ENCODE data around the gene FYTTD1.

The FYTTD1 gene

DNA sequence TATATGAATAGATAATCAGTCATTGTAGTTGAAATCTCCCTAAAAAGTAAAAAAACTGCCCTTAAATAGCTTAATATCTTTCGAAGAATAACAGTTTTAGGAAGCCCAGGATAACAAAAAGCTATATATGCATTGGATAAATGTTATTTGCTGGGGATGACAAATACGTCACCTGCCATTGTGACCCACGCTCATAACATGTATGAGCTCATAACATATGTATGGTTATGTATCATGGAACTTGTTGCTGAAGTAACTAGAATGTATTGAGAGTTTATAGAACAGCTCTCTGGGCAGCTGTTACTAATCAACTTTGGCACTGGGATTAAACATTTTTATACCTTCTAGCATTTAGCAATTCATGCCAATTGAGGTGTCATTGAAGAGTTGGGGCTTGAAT is 39.6 kb downstream of the FYTTD1 start:
- peaks cover 6% of the 10 kb centered on the region for H3K36me3 ChIP-seq (ENCODE audit: insufficient read depth, low read length)
- H3K9me3 ChIP-seq (ENCODE audit: low read length) = no peaks in the 10 kb centered on the region
- no peaks in the 10 kb centered on the region for H3K27me3 ChIP-seq (ENCODE audit: insufficient read depth, low read length)
- H3K4me1 ChIP-seq (ENCODE audit: insufficient read depth, low read length) = peaks cover 7% of the 10 kb centered on the region
- H2AFZ ChIP-seq (ENCODE audit: low read depth, low read length) = no peak overlapping the region
- H3K4me3 ChIP-seq (ENCODE audit: low read length) = no peak overlapping the region

GRCh38 chr3:197790033-197790432 is 40.4 kb downstream of the FYTTD1 start:
- H2AFZ ChIP-seq (ENCODE audit: low read depth, low read length) = no peak overlapping the region
- H3K36me3 ChIP-seq (ENCODE audit: insufficient read depth, low read length) = peaks cover 5% of the 10 kb centered on the region
- H3K4me1 ChIP-seq (ENCODE audit: insufficient read depth, low read length) = peaks cover 7% of the 10 kb centered on the region
- H3K27me3 ChIP-seq (ENCODE audit: insufficient read depth, low read length) = no peaks in the 10 kb centered on the region
- H3K4me3 ChIP-seq (ENCODE audit: low read length) = no peak overlapping the region
- no peaks in the 10 kb centered on the region for H3K9me3 ChIP-seq (ENCODE audit: low read length)

GRCh38 chr3:197791113-197791891 is 41.6 kb downstream of the FYTTD1 start, which contains the start of gene LRCH3:
Gene LRCH3 (plus strand): TSS chr3:197791254. CDS start chr3:197791279, 25 bp downstream.
- Histone ChIP-seq H3K4me3 (ENCODE audit: low read length) (peak within 1 kb of the TSS; percentile 84), H3K27me3 (ENCODE audit: insufficient read depth, low read length) (no peaks in the 10 kb centered on the region), H3K9me3 (ENCODE audit: low read length) (no peaks in the 10 kb centered on the region), H3K4me1 (ENCODE audit: insufficient read depth, low read length) (peaks cover 7% of the 10 kb centered on the region), H2AFZ (ENCODE audit: low read depth, low read length) (peak within 1 kb of the TSS; percentile 80), H3K36me3 (ENCODE audit: insufficient read depth, low read length) (peaks cover 3% of the 10 kb centered on the region)

DNA sequence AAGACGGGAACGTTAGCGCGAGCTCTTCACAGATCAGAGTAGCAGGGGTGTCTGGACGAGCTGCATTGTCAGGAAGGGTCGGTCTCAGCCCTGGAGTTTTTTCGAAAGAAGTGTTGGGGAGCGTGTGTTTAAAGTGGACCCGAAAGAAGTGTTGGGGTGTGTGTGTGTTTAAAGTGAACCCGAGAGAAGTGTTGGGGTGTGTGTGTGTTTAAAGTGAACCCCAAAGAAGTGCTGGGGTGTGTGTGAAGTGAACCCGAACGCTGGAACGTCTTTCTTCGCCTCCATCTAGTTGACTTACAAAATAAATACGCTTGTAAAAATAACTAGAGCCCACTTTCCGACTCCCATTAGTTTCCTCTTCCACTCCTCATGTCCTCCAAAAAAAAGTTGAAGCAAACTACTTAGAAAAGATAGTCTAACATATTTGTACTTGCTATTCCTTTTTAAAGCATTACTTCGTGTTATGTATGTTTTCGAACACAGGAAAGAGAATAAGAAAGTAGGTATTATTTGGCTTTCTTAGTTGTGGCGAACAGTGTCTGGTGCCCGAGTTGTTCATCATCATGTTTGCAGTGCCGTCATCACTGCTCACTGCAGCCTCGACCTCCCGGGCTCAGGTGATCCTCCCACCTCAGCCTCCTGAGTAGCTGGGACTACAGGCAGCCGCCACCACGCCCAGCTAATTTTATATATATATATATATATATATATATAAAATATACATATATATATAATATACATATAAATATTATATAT is 42.4 kb downstream of the FYTTD1 start:
- no peaks in the 10 kb centered on the region for H3K27me3 ChIP-seq (ENCODE audit: insufficient read depth, low read length)
- H3K36me3 ChIP-seq (ENCODE audit: insufficient read depth, low read length) = peaks cover 3% of the 10 kb centered on the region
- H3K4me1 ChIP-seq (ENCODE audit: insufficient read depth, low read length) = peaks cover 7% of the 10 kb centered on the region
- H3K9me3 ChIP-seq (ENCODE audit: low read length) = no peaks in the 10 kb centered on the region
- peak overlapping the region; percentile 84 for H3K4me3 ChIP-seq (ENCODE audit: low read length)
- H2AFZ ChIP-seq (ENCODE audit: low read depth, low read length) = peak overlapping the region; percentile 80

DNA sequence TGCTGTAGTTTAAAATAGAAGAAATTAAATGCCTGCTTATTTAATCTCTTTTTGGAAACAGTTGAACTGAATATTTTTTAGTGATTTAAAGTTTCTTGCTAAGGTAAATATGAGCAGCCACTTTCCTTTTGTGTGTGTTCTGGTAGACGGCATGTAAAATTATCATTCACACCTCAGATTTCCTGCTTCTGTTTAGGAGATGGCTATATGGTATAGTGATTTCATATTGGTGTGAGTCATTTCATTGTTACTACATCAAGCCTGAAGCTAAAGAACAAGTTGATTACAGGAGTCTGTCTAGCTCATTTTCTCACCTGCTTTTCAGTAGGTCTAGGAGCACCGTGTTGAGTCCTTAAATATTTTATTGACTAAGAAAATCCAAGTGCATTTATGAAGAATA is 43.6 kb downstream of the FYTTD1 start:
- Histone ChIP-seq H3K4me1 (ENCODE audit: insufficient read depth, low read length) (peaks cover 7% of the 10 kb centered on the region), H3K36me3 (ENCODE audit: insufficient read depth, low read length) (no peaks in the 10 kb centered on the region), H3K4me3 (ENCODE audit: low read length) (peak overlapping the region; percentile 11), H2AFZ (ENCODE audit: low read depth, low read length) (no peak overlapping the region), H3K27me3 (ENCODE audit: insufficient read depth, low read length) (no peaks in the 10 kb centered on the region), H3K9me3 (ENCODE audit: low read length) (no peaks in the 10 kb centered on the region)

DNA sequence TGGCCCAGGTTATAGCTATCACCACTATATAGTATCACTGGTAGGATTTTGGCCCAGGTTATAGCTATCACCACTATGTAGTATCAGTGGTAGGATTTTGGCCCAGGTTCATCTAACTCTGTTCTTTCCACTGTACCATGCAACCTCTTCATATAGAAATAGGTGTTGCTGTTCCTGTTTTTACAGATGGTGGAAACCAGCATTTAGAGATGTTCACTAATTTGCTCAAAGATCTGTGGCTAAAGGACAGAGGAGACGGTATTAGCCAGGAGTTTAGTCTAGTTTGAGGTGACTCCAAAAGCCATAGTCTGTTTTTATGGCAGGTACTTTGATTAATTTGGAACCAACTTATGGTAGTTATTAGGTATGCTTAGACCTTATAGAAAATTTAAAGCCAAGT is 44.4 kb downstream of the FYTTD1 start:
- peaks cover 7% of the 10 kb centered on the region for H3K4me1 ChIP-seq (ENCODE audit: insufficient read depth, low read length)
- no peaks in the 10 kb centered on the region for H3K36me3 ChIP-seq (ENCODE audit: insufficient read depth, low read length)
- no peak overlapping the region for H3K4me3 ChIP-seq (ENCODE audit: low read length)
- no peak overlapping the region for H2AFZ ChIP-seq (ENCODE audit: low read depth, low read length)
- H3K27me3 ChIP-seq (ENCODE audit: insufficient read depth, low read length) = no peaks in the 10 kb centered on the region
- H3K9me3 ChIP-seq (ENCODE audit: low read length) = no peaks in the 10 kb centered on the region

GRCh38 chr3:197795200-197795599 is 45.5 kb downstream of the FYTTD1 start:
- peaks cover 7% of the 10 kb centered on the region for H3K4me1 ChIP-seq (ENCODE audit: insufficient read depth, low read length)
- no peaks in the 10 kb centered on the region for H3K36me3 ChIP-seq (ENCODE audit: insufficient read depth, low read length)
- no peaks in the 10 kb centered on the region for H3K27me3 ChIP-seq (ENCODE audit: insufficient read depth, low read length)
- H3K9me3 ChIP-seq (ENCODE audit: low read length) = no peaks in the 10 kb centered on the region
- no peak overlapping the region for H3K4me3 ChIP-seq (ENCODE audit: low read length)
- H2AFZ ChIP-seq (ENCODE audit: low read depth, low read length) = no peak overlapping the region

DNA sequence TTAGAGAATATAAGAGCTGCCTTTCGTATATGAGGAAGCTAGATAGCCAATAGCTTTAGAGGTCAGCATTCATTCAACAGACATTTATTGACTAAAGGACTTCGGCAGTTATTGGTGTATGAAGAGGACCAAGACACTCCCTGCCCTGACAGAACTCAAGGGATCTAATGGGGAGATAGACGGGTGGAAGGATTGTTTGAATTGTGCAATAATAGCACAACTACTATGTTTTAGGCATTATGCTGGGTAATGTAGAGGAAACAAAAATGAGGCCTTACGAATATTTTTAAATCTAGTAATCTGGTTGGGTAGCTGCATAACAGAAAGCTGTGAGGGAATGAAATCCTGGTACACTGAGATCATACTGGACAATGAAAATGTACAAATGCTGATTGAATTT is 46.4 kb downstream of the FYTTD1 start:
- Histone ChIP-seq H3K4me1 (ENCODE audit: insufficient read depth, low read length) (peaks cover 7% of the 10 kb centered on the region), H3K36me3 (ENCODE audit: insufficient read depth, low read length) (no peaks in the 10 kb centered on the region), H2AFZ (ENCODE audit: low read depth, low read length) (no peak overlapping the region), H3K27me3 (ENCODE audit: insufficient read depth, low read length) (no peaks in the 10 kb centered on the region), H3K4me3 (ENCODE audit: low read length) (no peak overlapping the region), H3K9me3 (ENCODE audit: low read length) (peaks cover 2% of the 10 kb centered on the region)

DNA sequence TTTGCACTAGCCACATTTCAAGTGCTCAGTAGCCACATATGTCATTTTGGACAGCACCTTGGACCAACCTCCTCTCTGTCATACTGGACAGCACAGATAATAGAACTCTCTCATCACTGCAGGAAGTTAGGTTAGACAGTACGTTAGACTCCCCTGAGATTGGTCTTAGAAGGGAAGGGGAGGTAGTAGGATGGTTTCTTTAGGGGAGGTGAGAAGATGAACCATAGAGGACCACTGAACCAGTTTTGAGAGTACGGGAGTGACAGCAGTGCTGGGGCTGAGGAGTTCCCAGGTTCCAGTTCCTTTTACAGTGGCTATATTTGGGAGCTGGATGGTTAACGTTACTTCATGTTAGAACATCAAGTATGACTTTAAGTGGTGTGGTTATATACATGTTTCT is 49.2 kb downstream of the FYTTD1 start:
- Histone ChIP-seq H3K4me1 (ENCODE audit: insufficient read depth, low read length) (no peaks in the 10 kb centered on the region), H3K36me3 (ENCODE audit: insufficient read depth, low read length) (no peaks in the 10 kb centered on the region), H3K27me3 (ENCODE audit: insufficient read depth, low read length) (no peaks in the 10 kb centered on the region), H3K9me3 (ENCODE audit: low read length) (peaks cover 2% of the 10 kb centered on the region), H2AFZ (ENCODE audit: low read depth, low read length) (no peak overlapping the region), H3K4me3 (ENCODE audit: low read length) (no peak overlapping the region)

DNA sequence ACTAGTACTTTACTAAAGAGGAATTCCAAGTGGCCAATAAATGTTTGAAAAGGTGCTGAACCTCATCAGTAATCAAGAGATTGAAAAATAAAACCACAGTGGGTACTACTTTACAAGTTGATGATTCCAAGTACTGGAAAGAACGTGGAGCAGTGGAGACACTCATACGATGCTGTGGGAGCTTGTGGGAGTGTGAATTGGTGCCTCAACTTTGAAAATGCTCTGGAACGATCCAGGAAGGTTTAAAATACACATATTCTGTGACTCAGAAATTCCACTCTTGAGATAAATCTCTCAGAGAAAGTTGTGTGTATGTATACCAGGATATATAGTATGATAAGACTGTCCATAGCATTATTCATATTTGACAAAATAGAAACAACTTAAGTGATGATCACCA is 50.7 kb downstream of the FYTTD1 start:
- no peak overlapping the region for H3K4me3 ChIP-seq (ENCODE audit: low read length)
- peaks cover 2% of the 10 kb centered on the region for H3K9me3 ChIP-seq (ENCODE audit: low read length)
- no peaks in the 10 kb centered on the region for H3K4me1 ChIP-seq (ENCODE audit: insufficient read depth, low read length)
- H2AFZ ChIP-seq (ENCODE audit: low read depth, low read length) = no peak overlapping the region
- H3K36me3 ChIP-seq (ENCODE audit: insufficient read depth, low read length) = no peaks in the 10 kb centered on the region
- no peaks in the 10 kb centered on the region for H3K27me3 ChIP-seq (ENCODE audit: insufficient read depth, low read length)

DNA sequence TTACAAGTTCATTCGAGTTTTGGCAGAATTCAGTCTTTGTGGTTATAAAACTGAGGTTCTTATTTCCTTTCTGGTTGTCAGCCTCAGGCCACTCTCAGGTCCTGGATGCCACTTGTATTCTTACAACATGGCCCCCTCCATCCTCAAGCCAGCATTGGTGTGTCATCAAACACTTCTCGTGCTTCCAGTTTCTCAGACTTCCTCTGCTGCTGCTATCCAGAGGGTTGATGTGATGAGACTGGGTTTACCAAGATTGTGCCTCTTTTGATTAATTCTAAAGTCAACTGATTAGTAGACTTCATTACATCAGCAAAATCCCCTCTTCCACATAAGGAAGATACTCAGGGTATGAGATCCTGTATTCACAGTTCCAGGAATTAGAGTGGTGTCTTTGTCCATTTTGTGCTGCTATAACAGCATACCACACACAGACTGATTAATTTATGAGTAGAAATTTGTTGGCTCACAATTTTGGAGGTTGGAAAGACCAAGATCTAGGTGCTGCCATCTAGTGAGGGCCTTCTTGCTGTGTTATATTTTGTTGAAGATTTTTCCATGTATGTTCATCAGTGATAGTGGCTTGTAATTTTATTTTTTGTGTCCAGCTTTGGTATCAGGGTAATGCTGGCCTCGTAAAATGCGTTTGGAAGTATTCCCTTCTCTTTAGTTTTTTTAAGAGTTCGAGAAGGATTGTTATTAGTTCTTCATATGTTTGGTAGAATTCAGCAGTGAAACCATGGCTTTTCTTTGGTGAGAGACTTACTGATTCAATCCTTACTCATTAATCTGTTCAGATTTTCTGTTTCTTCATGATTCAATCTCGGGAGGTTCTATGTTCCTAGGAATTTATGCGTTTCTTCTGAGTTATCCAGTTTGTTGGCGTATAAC is 52.5 kb downstream of the FYTTD1 start:
- Histone ChIP-seq H3K27me3 (ENCODE audit: insufficient read depth, low read length) (no peaks in the 10 kb centered on the region), H3K4me3 (ENCODE audit: low read length) (no peak overlapping the region), H2AFZ (ENCODE audit: low read depth, low read length) (no peak overlapping the region), H3K36me3 (ENCODE audit: insufficient read depth, low read length) (peaks cover 2% of the 10 kb centered on the region), H3K9me3 (ENCODE audit: low read length) (peaks cover 2% of the 10 kb centered on the region), H3K4me1 (ENCODE audit: insufficient read depth, low read length) (no peaks in the 10 kb centered on the region)

DNA sequence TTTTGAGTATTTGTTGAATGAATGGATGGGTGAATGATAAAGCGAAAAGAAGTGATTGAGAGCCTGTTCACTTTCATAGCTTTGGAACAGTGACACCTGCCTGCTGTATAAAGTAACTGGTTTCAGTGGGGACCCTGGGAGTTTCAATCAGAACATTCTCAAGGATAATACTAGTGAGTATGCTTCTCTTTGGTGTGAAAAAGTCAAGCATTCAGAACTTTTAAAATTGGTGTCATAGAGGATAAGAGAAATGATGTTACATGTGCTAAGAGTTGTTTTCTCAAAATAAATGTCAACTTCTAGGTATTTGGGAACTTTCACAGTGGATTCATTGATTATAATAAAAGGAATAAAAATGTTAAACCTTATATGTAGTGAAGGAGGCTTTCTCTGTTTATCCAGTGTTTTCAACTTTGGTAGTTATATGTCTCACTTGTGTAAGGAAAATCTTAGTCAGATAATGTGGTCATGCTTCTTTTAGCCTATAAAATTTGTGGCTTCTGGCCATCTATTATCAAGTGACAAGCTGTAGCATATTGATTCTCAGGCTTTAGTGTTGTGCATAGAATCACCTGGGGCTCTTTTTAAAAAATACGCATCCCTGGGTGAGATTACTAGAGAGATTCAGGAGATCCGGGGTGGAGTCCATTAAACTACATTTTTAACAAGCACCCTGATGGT is 53.2 kb downstream of the FYTTD1 start:
- Histone ChIP-seq H2AFZ (ENCODE audit: low read depth, low read length) (no peak overlapping the region), H3K4me3 (ENCODE audit: low read length) (no peak overlapping the region), H3K9me3 (ENCODE audit: low read length) (peaks cover 2% of the 10 kb centered on the region), H3K4me1 (ENCODE audit: insufficient read depth, low read length) (no peaks in the 10 kb centered on the region), H3K27me3 (ENCODE audit: insufficient read depth, low read length) (no peaks in the 10 kb centered on the region), H3K36me3 (ENCODE audit: insufficient read depth, low read length) (peaks cover 2% of the 10 kb centered on the region)

Data from neuron (in vitro differentiated cells).